Fibroblast of lung (primary cell): ENCODE measurements around the gene AASDHPPT. TPM values are rescaled to one million over a fixed set of nuclear protein-coding genes. Genes with fewer than 3 reads are reported as not detected.

ENCODE experiments used
- DNase-seq, 2 donors: peaks; one replicate each; pipeline versions ENCODE4 v3.0.0 to v3.0.0-alpha.2; 2010; ENCODE audit warnings: low read depth in 2 of 2
- H2AFZ ChIP-seq: 2 replicates; pipeline ENCODE4 v1.5.1; 2012; ENCODE audit warnings: low read length, control low read depth, inconsistent platforms
- H3K27ac ChIP-seq: 2 replicates; pipeline ENCODE4 v1.5.1; 2011; ENCODE audit warnings: low read length, control low read depth; ENCODE audit not compliant: insufficient read depth
- H3K27me3 ChIP-seq: 2 replicates; pipeline ENCODE4 v1.5.1; 2011; ENCODE audit warnings: mild to moderate bottlenecking, low read length; ENCODE audit not compliant: control insufficient read depth, insufficient read depth
- H3K36me3 ChIP-seq: 2 replicates; pipeline ENCODE4 v1.5.1; 2011; ENCODE audit warnings: low read length; ENCODE audit not compliant: control insufficient read depth, insufficient read depth
- H3K4me1 ChIP-seq: 2 replicates; pipeline ENCODE4 v1.5.1; 2011; ENCODE audit warnings: low read length; ENCODE audit not compliant: control insufficient read depth, insufficient read depth; ENCODE audit errors: extremely low read depth
- H3K4me2 ChIP-seq: 2 replicates; pipeline ENCODE4 v1.5.1; 2011; ENCODE audit warnings: low read length, control low read depth; ENCODE audit not compliant: insufficient read depth; ENCODE audit errors: extremely low read depth
- H3K4me3 ChIP-seq, 4 experiments: fragments of 200-600 bp in 1 of 4; sonication (generic) in 1 of 4; replicated peaks in 1 of 4; 2 replicates each; pipeline ENCODE4 v1.5.1; 2011 to 2016; ENCODE audit warnings: low read length in 4 of 4, low read depth in 3 of 4, mild to moderate bottlenecking in 3 of 4, control low read depth in 2 of 4, inconsistent platforms in 1 of 4, mixed read lengths in 1 of 4; ENCODE audit not compliant: insufficient read depth in 1 of 4; ENCODE audit errors: control extremely low read depth in 1 of 4
- H3K79me2 ChIP-seq: 2 replicates; pipeline ENCODE4 v1.5.1; 2012; ENCODE audit warnings: mild to moderate bottlenecking, low read length, inconsistent platforms; ENCODE audit not compliant: control insufficient read depth, insufficient read depth
- H3K9ac ChIP-seq: 2 replicates; pipeline ENCODE4 v1.5.1; 2011; ENCODE audit warnings: mild to moderate bottlenecking, low read length, control low read depth; ENCODE audit not compliant: insufficient read depth
- H3K9me3 ChIP-seq: 2 replicates; pipeline ENCODE4 v1.5.1; 2012; ENCODE audit warnings: low read depth, low read length; ENCODE audit not compliant: control insufficient read depth, insufficient read depth
- H4K20me1 ChIP-seq: 2 replicates; pipeline ENCODE4 v1.5.1; 2011; ENCODE audit warnings: low read length; ENCODE audit not compliant: control insufficient read depth, insufficient read depth; ENCODE audit errors: extremely low read depth
- EZH2 ChIP-seq: IDR thresholded peaks from 2 replicates; pipeline ENCODE4 v1.5.1; 2012; ENCODE audit warnings: low read length, control low read depth, mild to moderate bottlenecking; ENCODE audit errors: missing control alignments
- polyA plus RNA-seq, 2 donors: library from polyadenylated mRNA; depleted of rRNA in 1 of 2; stranded (reverse) in 1 of 2; unstranded in 1 of 2; fragments of >200 nt; gene quantifications; 2 replicates each; pipeline ENCODE4 v1.2.1, GENCODE V29; 2011 to 2012; ENCODE audit warnings: missing spikeins in 1 of 2
- total RNA-seq: library from RNA; depleted of rRNA; stranded (reverse); fragments of >200 nt; gene quantifications from 2 replicates; pipeline ENCODE4 v1.2.1, GENCODE V29; 2014
- TF ChIP-seq, protein P1 (sequence below), 2 donors: IDR thresholded peaks in 1 of 2; conservative IDR thresholded peaks in 1 of 2; 1 replicate in 1 of 2; 2 replicates in 1 of 2; pipeline ENCODE4 v1.5.1; 2011 to 2012; ENCODE audit warnings: low read length in 2 of 2, control low read depth in 1 of 2, inconsistent platforms in 1 of 2, low read depth in 1 of 2, mild to moderate bottlenecking in 1 of 2

AASDHPPT gene
- total and polyA plus RNA-seq, 2 donors (not counting 1 experiment from before 2014, with no cell fraction given): 34.1 to 55.0 TPM

DNA sequence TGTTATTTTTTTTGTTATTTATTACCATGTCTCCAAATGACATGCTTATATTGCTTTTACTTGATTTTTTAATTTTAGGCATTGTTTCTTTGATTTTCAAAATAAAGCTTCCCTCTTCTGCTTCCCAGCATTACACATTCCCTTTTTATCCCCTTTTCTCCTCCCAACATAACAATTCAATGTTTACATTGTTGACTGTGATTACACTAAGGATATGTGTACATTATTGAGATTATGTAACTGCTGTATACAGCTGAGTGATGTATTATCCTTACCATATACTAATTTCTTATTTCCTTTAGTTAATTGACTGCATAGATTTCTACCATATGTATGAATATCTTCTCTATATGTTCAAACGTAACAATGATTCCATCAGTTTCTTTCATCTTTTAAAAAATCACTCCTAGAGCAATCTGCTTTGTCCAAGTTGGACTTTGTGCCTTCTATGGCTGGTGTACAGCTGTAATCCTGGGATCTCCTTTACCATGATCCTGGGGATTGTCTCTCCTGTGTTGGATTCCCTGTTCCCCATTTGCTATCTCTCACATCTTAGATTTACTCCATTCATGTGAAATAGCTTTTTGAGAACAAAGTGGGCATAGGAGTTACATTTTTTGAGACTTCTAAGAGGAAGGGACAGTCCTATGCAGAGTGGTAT, 21.6 kb downstream of the AASDHPPT start:
- no peak for DNase-seq

DNA sequence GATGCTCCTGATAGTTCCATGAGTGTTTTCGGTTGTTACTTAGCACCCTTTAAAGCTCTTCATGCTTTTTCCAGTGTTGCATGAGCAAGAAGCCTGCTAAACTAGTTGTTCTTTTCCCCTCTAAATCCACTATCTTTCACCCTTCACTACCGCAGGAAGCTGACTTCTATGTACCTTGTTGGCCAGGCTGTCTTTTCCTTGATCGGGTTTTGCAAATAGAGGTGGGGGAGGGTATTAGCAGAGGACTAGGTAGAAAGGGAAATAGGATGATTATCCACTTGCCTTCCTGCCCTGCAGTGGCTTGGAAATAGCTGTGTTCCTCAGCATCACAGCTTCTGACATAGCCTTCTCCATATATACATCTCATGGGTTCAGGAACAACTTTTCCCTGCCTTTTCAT, 23.9 kb downstream of the AASDHPPT start:
- Histone ChIP-seq H4K20me1 (no peaks in the 10 kb centered on the region), H3K36me3 (peaks cover 3% of the 10 kb centered on the region), H3K27ac (no peak overlapping the region), H3K9ac (no peak overlapping the region), H3K4me3 (no peak overlapping the region), H3K27me3 (no peaks in the 10 kb centered on the region), H3K79me2 (no peaks in the 10 kb centered on the region), H2AFZ (no peak overlapping the region), H3K4me1 (no peaks in the 10 kb centered on the region), H3K9me3 (no peaks in the 10 kb centered on the region), H3K4me2 (no peak overlapping the region)
- TF ChIP-seq, protein P1, sequence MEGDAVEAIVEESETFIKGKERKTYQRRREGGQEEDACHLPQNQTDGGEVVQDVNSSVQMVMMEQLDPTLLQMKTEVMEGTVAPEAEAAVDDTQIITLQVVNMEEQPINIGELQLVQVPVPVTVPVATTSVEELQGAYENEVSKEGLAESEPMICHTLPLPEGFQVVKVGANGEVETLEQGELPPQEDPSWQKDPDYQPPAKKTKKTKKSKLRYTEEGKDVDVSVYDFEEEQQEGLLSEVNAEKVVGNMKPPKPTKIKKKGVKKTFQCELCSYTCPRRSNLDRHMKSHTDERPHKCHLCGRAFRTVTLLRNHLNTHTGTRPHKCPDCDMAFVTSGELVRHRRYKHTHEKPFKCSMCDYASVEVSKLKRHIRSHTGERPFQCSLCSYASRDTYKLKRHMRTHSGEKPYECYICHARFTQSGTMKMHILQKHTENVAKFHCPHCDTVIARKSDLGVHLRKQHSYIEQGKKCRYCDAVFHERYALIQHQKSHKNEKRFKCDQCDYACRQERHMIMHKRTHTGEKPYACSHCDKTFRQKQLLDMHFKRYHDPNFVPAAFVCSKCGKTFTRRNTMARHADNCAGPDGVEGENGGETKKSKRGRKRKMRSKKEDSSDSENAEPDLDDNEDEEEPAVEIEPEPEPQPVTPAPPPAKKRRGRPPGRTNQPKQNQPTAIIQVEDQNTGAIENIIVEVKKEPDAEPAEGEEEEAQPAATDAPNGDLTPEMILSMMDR (conservative IDR thresholded peaks at IDR 0.05 in 1 of 2, IDR thresholded peaks at IDR 0.05 in 1 of 2; ENCODE audit: low read depth in 1 of 2, low read length in 2 of 2): no peak
- no peak for TF ChIP-seq EZH2
- DNase-seq: no peak

More for the DNA sequence above, 21.6 kb downstream of the AASDHPPT start:
- Histone ChIP-seq H3K4me1 (no peaks in the 10 kb centered on the region), H3K9me3 (no peaks in the 10 kb centered on the region), H4K20me1 (no peaks in the 10 kb centered on the region), H3K79me2 (no peaks in the 10 kb centered on the region), H2AFZ (no peak overlapping the region), H3K4me2 (no peak overlapping the region), H3K27me3 (no peaks in the 10 kb centered on the region), H3K36me3 (peaks cover 7% of the 10 kb centered on the region), H3K27ac (no peak overlapping the region), H3K9ac (no peak overlapping the region), H3K4me3 (no peak overlapping the region)
- TF ChIP-seq, protein P1 (conservative IDR thresholded peaks at IDR 0.05 in 1 of 2, IDR thresholded peaks at IDR 0.05 in 1 of 2; ENCODE audit: low read depth in 1 of 2, low read length in 2 of 2): no peak
- TF ChIP-seq EZH2: no peak

DNA sequence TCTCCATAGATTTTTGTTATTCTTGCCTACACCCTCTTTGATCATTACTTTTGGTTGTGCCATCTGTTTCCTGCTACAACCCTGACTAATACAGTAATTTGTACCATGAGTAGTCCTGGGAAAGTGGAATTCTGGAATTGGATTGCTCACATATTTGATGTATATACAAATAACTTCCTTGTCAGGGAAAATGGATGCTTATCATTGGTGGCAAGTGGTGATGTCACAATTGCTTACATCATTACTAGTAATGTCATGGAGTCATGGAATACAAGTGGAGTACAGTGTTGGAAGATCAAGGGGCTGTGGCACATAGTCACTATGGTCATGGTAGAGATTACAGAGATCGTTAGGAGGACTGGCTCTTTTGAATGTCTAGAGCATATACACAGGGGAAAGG, 24.4 kb downstream of the AASDHPPT start:
- H3K79me2 ChIP-seq: no peaks in the 10 kb centered on the region
- DNase-seq: peak; percentile 43 to 63
- no peaks in the 10 kb centered on the region for H3K9me3 ChIP-seq
- peaks cover 3% of the 10 kb centered on the region for H3K36me3 ChIP-seq
- H3K27me3 ChIP-seq: no peaks in the 10 kb centered on the region
- H3K4me2 ChIP-seq: no peak overlapping the region
- no peaks in the 10 kb centered on the region for H3K4me1 ChIP-seq
- no peak overlapping the region for H3K27ac ChIP-seq
- H3K4me3 ChIP-seq: no peak overlapping the region
- TF ChIP-seq, protein P1 (conservative IDR thresholded peaks at IDR 0.05 in 1 of 2, IDR thresholded peaks at IDR 0.05 in 1 of 2; ENCODE audit: low read depth in 1 of 2, low read length in 2 of 2): no peak
- TF ChIP-seq EZH2: no peak
- H2AFZ ChIP-seq: no peak overlapping the region
- H3K9ac ChIP-seq: no peak overlapping the region
- H4K20me1 ChIP-seq: no peaks in the 10 kb centered on the region
